Parathyroid adenoma (tissue), 2 donors: ENCODE data around the gene ZNF385D.

ENCODE experiments used
- H2AFZ ChIP-seq: fragments of 300-600 bp; sonication (generic); one replicate; pipeline ENCODE4 v1.7.0; 2017; ENCODE audit warnings: antibody characterized with exemption, mild to moderate bottlenecking
- H3K27ac ChIP-seq: fragments of 300-600 bp; sonication (generic); one replicate; pipeline ENCODE4 v1.7.0; 2017
- H3K27me3 ChIP-seq: fragments of 300-600 bp; sonication (generic); one replicate; pipeline ENCODE4 v1.7.0; 2017; ENCODE audit warnings: low read length; ENCODE audit not compliant: control insufficient read depth, insufficient read depth
- H3K36me3 ChIP-seq: fragments of 300-600 bp; sonication (generic); one replicate; pipeline ENCODE4 v1.7.0; 2017; ENCODE audit warnings: low read length; ENCODE audit not compliant: control insufficient read depth, insufficient read depth
- H3K4me1 ChIP-seq: fragments of 300-600 bp; sonication (generic); one replicate; pipeline ENCODE4 v1.7.0; 2017; ENCODE audit warnings: control low read depth
- H3K4me2 ChIP-seq: fragments of 300-600 bp; sonication (generic); one replicate; pipeline ENCODE4 v1.7.0; 2017; ENCODE audit warnings: low read length
- H3K4me3 ChIP-seq: fragments of 300-600 bp; sonication (generic); one replicate; pipeline ENCODE4 v1.7.0; 2017; ENCODE audit warnings: low read depth, low read length
- H3K79me2 ChIP-seq: fragments of 300-600 bp; sonication (generic); one replicate; pipeline ENCODE4 v1.7.0; 2017; ENCODE audit warnings: control low read depth
- H3K9ac ChIP-seq: fragments of 300-600 bp; sonication (generic); one replicate; pipeline ENCODE4 v1.7.0; 2017; ENCODE audit warnings: mild to moderate bottlenecking
- H3K9me3 ChIP-seq: fragments of 300-600 bp; sonication (generic); one replicate; pipeline ENCODE4 v1.7.0; 2017; ENCODE audit warnings: low read length; ENCODE audit not compliant: control insufficient read depth
- TF ChIP-seq, protein P1 (sequence below): fragments of 300-600 bp; sonication (generic); IDR thresholded peaks from one replicate; pipeline ENCODE4 v1.7.0; 2017; ENCODE audit warnings: antibody characterized with exemption, mild to moderate bottlenecking
- donor health status: primary hyperparathyroidism.

Gene ZNF385D

DNA sequence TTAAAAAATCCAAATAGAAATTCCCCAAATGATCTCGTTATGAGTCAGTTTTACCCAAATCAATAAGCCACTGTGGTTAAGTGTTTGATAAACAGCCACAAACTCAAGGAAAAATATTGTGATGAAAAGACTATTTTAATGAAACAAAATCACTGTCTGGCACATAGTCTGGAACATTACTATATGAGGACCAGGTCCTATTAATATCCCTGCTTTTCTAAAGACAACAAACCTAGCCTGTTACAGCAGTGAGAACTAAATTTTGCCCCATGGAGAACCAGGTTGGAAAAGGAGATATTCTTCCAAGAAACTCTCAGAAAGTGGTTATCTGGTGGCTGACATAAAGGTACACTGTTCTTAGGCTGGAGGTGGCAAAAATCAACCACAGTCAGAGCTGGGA lies 27.7 kb upstream of the ZNF385D start:
- H3K9ac ChIP-seq, result no peak overlapping the region
- no peak overlapping the region for H3K27ac ChIP-seq
- TF ChIP-seq, protein P1, sequence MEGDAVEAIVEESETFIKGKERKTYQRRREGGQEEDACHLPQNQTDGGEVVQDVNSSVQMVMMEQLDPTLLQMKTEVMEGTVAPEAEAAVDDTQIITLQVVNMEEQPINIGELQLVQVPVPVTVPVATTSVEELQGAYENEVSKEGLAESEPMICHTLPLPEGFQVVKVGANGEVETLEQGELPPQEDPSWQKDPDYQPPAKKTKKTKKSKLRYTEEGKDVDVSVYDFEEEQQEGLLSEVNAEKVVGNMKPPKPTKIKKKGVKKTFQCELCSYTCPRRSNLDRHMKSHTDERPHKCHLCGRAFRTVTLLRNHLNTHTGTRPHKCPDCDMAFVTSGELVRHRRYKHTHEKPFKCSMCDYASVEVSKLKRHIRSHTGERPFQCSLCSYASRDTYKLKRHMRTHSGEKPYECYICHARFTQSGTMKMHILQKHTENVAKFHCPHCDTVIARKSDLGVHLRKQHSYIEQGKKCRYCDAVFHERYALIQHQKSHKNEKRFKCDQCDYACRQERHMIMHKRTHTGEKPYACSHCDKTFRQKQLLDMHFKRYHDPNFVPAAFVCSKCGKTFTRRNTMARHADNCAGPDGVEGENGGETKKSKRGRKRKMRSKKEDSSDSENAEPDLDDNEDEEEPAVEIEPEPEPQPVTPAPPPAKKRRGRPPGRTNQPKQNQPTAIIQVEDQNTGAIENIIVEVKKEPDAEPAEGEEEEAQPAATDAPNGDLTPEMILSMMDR, result no peak
- no peaks in the 10 kb centered on the region for H3K27me3 ChIP-seq
- no peak overlapping the region for H3K4me3 ChIP-seq
- H2AFZ ChIP-seq, result no peak overlapping the region
- H3K79me2 ChIP-seq, result no peaks in the 10 kb centered on the region
- no peaks in the 10 kb centered on the region for H3K36me3 ChIP-seq
- no peaks in the 10 kb centered on the region for H3K9me3 ChIP-seq
- H3K4me2 ChIP-seq, result no peak overlapping the region
- H3K4me1 ChIP-seq, result no peaks in the 10 kb centered on the region

DNA sequence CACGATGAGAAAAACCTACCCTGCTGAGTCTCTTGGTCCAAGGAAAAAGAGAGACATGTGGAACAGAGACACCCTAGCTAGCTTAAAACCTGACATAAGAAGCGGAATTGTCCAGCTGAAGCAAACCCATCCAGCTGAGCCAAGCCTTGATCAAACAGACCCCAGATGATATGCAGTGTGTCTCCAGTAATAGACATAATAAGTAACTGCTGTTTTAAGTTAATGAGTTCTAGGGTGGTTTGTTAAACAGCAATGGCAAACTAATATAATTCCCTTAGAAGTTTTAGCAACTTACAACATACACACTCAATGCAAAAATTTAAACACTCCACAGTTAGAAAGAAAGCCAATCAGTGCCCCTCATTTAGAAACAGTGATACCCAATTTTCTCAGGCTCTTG lies 26.8 kb upstream of the ZNF385D start:
- no peak overlapping the region for H3K27ac ChIP-seq
- no peak overlapping the region for H2AFZ ChIP-seq
- no peak overlapping the region for H3K9ac ChIP-seq
- no peaks in the 10 kb centered on the region for H3K4me1 ChIP-seq
- H3K79me2 ChIP-seq, result no peaks in the 10 kb centered on the region
- no peaks in the 10 kb centered on the region for H3K27me3 ChIP-seq
- no peak overlapping the region for H3K4me2 ChIP-seq
- H3K36me3 ChIP-seq, result no peaks in the 10 kb centered on the region
- no peak overlapping the region for H3K4me3 ChIP-seq
- H3K9me3 ChIP-seq, result no peaks in the 10 kb centered on the region
- TF ChIP-seq, protein P1, result no peak

- no peaks in the 10 kb centered on the region for H3K9me3 ChIP-seq
- no peak overlapping the region for H3K27ac ChIP-seq
- no peaks in the 10 kb centered on the region for H3K79me2 ChIP-seq
- H3K27me3 ChIP-seq, result no peaks in the 10 kb centered on the region
- TF ChIP-seq, protein P1, result no peak
- H3K9ac ChIP-seq, result no peak overlapping the region
- H3K4me1 ChIP-seq, result no peaks in the 10 kb centered on the region
- H3K36me3 ChIP-seq, result no peaks in the 10 kb centered on the region
- H3K4me3 ChIP-seq, result no peak overlapping the region
- H3K4me2 ChIP-seq, result no peak overlapping the region
- H2AFZ ChIP-seq, result no peak overlapping the region
These were observed 15.0 kb upstream of the ZNF385D start for GRCh38 chr3:21766002-21766401.

DNA sequence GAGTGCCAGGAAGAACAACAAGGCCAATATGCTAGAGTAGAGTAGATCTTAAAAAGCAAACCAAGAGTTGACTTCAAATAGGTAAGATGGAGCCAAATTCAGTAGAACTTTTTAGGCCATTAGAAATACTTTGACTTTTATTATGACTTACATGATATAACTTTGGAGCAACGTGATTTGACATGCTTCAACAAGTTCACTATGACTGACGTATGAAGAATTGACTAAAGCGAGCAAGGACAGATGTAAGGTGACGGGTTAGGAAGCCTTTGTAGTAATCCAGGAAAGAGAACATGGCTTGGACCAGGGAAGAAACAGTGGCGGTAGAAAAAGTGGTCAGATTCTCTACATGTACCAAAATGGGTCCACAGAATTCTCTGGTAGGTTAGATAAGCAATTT lies 4.9 kb upstream of the ZNF385D start:
- Histone ChIP-seq H3K27ac (no peak overlapping the region), H3K4me1 (no peaks in the 10 kb centered on the region), H3K4me2 (no peak overlapping the region), H3K4me3 (no peak overlapping the region), H2AFZ (no peak overlapping the region), H3K9me3 (no peaks in the 10 kb centered on the region), H3K36me3 (no peaks in the 10 kb centered on the region), H3K9ac (no peak overlapping the region), H3K27me3 (no peaks in the 10 kb centered on the region), H3K79me2 (no peaks in the 10 kb centered on the region)
- TF ChIP-seq, protein P1, result no peak

- H3K4me3 ChIP-seq, result no peak overlapping the region
- no peaks in the 10 kb centered on the region for H3K9me3 ChIP-seq
- no peaks in the 10 kb centered on the region for H3K79me2 ChIP-seq
- no peak overlapping the region for H3K4me2 ChIP-seq
- no peaks in the 10 kb centered on the region for H3K27me3 ChIP-seq
- H2AFZ ChIP-seq, result no peak overlapping the region
- no peak overlapping the region for H3K27ac ChIP-seq
- H3K9ac ChIP-seq, result no peak overlapping the region
- no peaks in the 10 kb centered on the region for H3K36me3 ChIP-seq
- H3K4me1 ChIP-seq, result no peaks in the 10 kb centered on the region
- TF ChIP-seq, protein P1, result no peak
These were observed 3.8 kb upstream of the ZNF385D start for GRCh38 chr3:21754839-21755238.
